ENCODE results near the gene PDZD8. TPM values are rescaled to one million over a fixed set of nuclear protein-coding genes. Genes with fewer than 3 reads are reported as not detected.

PDZD8 gene
- total RNA-seq, 2 donors from 2014 or later = 53.3 to 60.1 TPM

DNA sequence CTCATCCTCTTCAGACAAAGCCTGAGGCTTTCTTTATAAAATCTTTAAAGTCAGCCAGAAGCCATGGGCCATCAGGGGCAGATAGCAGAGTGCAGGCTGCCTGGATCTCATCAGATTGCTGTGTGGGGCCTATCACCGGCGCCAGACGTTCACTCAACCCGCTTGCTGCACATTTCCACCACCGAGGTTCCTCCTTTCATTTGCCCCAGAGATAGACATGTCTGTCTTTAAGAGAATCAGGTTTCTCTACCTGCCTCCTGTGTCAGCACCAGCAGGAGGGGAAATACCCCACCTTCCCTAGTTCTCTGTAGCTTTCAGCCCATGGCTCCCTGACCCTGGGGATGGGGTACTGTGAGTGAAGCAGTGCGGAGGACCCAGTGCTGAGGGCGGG is 112.3 kb downstream of the PDZD8 start:
- no peaks in the 10 kb centered on the region for H3K9me3 Mint-ChIP-seq
- 61 to 74% methylated on average over 5 to 7 of the region's 7 CpGs for WGBS, 2 experiments (ENCODE audit: insufficient coverage in 1 of 2, insufficient read length in 1 of 2)
- no peak for DNase-seq
- H3K27ac Mint-ChIP-seq = no peak overlapping the region
- peaks cover 7% of the 10 kb centered on the region for H3K4me1 ChIP-seq (ENCODE audit: control insufficient read depth, insufficient read depth, low read length)
- H3K27me3 Mint-ChIP-seq (ENCODE audit: insufficient read depth) = no peaks in the 10 kb centered on the region
- H3K36me3 ChIP-seq (ENCODE audit: control insufficient read depth, insufficient read depth, low read length) = no peaks in the 10 kb centered on the region
- no peaks in the 10 kb centered on the region for H3K36me3 Mint-ChIP-seq (ENCODE audit: low read depth)
- H3K9me3 ChIP-seq (ENCODE audit: control insufficient read depth, low read length) = no peaks in the 10 kb centered on the region
- H3K4me3 ChIP-seq (ENCODE audit: low read length) = no peak overlapping the region
- H3K4me3 Mint-ChIP-seq = no peak overlapping the region
- no peaks in the 10 kb centered on the region for H3K27me3 ChIP-seq (ENCODE audit: control insufficient read depth, insufficient read depth, low read length, poor library complexity, severe bottlenecking)
- no peak overlapping the region for H3K9ac ChIP-seq (ENCODE audit: extremely low read depth, low read length, poor library complexity, severe bottlenecking)
- peaks cover 21% of the 10 kb centered on the region for H3K4me1 Mint-ChIP-seq
- no peak overlapping the region for H3K27ac ChIP-seq (ENCODE audit: low read depth, low read length)
- TF ChIP-seq, protein P1, sequence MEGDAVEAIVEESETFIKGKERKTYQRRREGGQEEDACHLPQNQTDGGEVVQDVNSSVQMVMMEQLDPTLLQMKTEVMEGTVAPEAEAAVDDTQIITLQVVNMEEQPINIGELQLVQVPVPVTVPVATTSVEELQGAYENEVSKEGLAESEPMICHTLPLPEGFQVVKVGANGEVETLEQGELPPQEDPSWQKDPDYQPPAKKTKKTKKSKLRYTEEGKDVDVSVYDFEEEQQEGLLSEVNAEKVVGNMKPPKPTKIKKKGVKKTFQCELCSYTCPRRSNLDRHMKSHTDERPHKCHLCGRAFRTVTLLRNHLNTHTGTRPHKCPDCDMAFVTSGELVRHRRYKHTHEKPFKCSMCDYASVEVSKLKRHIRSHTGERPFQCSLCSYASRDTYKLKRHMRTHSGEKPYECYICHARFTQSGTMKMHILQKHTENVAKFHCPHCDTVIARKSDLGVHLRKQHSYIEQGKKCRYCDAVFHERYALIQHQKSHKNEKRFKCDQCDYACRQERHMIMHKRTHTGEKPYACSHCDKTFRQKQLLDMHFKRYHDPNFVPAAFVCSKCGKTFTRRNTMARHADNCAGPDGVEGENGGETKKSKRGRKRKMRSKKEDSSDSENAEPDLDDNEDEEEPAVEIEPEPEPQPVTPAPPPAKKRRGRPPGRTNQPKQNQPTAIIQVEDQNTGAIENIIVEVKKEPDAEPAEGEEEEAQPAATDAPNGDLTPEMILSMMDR (conservative IDR thresholded peaks at IDR 0.05) = no peak

DNA sequence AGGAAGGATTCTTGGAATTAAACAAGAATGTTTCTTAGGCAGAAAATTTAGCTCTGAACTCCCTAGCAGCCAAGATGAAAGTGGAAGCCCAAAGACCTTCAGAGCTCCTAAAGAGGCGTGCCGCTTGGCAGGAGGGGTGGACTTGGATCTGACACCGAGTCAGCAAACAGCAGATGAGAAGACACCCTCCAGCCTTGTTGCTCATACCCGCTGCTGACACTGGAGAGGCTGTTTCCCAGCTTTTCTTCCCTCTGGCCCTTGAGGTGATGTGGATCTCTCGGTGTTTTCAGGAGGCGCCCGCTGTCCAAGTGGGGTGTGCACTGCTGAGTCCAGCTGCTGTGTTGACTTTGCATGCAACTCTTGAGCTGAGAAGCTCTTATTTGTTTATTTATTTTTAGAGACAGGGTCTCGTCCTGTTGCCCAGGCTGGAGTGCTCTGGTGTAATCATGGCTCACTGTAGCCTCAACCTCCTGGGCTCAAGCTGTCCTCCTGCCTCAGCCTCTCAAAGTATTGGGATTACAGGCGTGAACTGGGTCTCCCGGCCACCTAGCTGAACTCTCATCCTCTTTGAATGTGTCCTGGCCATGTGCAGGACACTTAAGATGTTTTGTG is 112.8 kb downstream of the PDZD8 start:
- H3K27ac Mint-ChIP-seq = no peak overlapping the region

DNA sequence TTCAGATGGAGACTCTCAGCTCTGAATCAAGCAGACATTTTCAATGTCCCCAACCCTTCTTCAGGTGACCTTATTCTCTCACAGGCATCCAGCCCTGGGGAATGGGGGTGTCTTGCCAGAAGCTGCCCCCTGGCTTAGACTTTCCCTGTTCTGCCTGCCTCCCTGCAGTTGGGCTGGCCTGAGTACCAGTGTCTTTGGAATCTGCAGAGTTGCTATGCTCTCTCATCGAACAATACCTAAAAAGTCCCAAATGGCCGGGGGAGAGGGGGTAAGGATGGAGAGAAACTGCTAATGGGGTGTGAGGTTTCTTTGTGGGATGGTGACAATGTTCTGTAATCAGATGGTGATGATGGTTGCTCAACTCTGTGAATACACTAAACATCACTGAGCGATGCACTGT is 113.7 kb downstream of the PDZD8 start:
- H3K9me3 Mint-ChIP-seq = no peaks in the 10 kb centered on the region
- H3K27ac ChIP-seq (ENCODE audit: low read depth, low read length) = no peak overlapping the region
- H3K9ac ChIP-seq (ENCODE audit: extremely low read depth, low read length, poor library complexity, severe bottlenecking) = no peak overlapping the region
- H3K27me3 Mint-ChIP-seq (ENCODE audit: insufficient read depth) = no peaks in the 10 kb centered on the region
- no peaks in the 10 kb centered on the region for H3K27me3 ChIP-seq (ENCODE audit: control insufficient read depth, insufficient read depth, low read length, poor library complexity, severe bottlenecking)
- H3K9me3 ChIP-seq (ENCODE audit: control insufficient read depth, low read length) = no peaks in the 10 kb centered on the region
- H3K36me3 ChIP-seq (ENCODE audit: control insufficient read depth, insufficient read depth, low read length) = no peaks in the 10 kb centered on the region
- peaks cover 7% of the 10 kb centered on the region for H3K4me1 ChIP-seq (ENCODE audit: control insufficient read depth, insufficient read depth, low read length)
- DNase-seq = peak; percentile 72
- no peak overlapping the region for H3K27ac Mint-ChIP-seq
- 82 to 100% methylated on average over 2 to 3 of the region's 3 CpGs for WGBS, 2 experiments (ENCODE audit: insufficient coverage in 1 of 2, insufficient read length in 1 of 2)
- no peak overlapping the region for H3K4me3 ChIP-seq (ENCODE audit: low read length)
- peaks cover 26% of the 10 kb centered on the region for H3K4me1 Mint-ChIP-seq
- TF ChIP-seq, protein P1 (conservative IDR thresholded peaks at IDR 0.05) = no peak
- no peak overlapping the region for H3K4me3 Mint-ChIP-seq
- no peaks in the 10 kb centered on the region for H3K36me3 Mint-ChIP-seq (ENCODE audit: low read depth)

More for the DNA sequence above, 112.8 kb downstream of the PDZD8 start:
- 88 to 94% methylated on average over 9 to 10 of the region's 10 CpGs for WGBS, 2 experiments (ENCODE audit: insufficient coverage in 1 of 2, insufficient read length in 1 of 2)
- Histone ChIP-seq H3K4me3 (ENCODE audit: low read length) (no peak overlapping the region), H3K9ac (ENCODE audit: extremely low read depth, low read length, poor library complexity, severe bottlenecking) (no peak overlapping the region), H3K36me3 (ENCODE audit: control insufficient read depth, insufficient read depth, low read length) (no peaks in the 10 kb centered on the region), H3K4me1 (ENCODE audit: control insufficient read depth, insufficient read depth, low read length) (peaks cover 7% of the 10 kb centered on the region), H3K27ac (ENCODE audit: low read depth, low read length) (no peak overlapping the region), H3K27me3 (ENCODE audit: control insufficient read depth, insufficient read depth, low read length, poor library complexity, severe bottlenecking) (no peaks in the 10 kb centered on the region), H3K9me3 (ENCODE audit: control insufficient read depth, low read length) (no peaks in the 10 kb centered on the region)
- TF ChIP-seq, protein P1 (conservative IDR thresholded peaks at IDR 0.05) = peak; percentile 17
- Mint-ChIP-seq H3K9me3 (no peaks in the 10 kb centered on the region), H3K27me3 (ENCODE audit: insufficient read depth) (no peaks in the 10 kb centered on the region), H3K4me1 (peaks cover 26% of the 10 kb centered on the region), H3K36me3 (ENCODE audit: low read depth) (no peaks in the 10 kb centered on the region), H3K4me3 (no peak overlapping the region)
- DNase-seq = no peak

All from endodermal cell (in vitro differentiated cells).